ENCODE measurements around the gene FAM13A.
"Not testable (repeated sequence)": the region's sequence is repeated elsewhere in the genome, so short reads cannot be mapped to it uniquely, and the experiment has no call there.

FAM13A gene

GRCh38 chr4:88998001-88998400, 59.0 kb downstream of the FAM13A start:
- DNase-seq, result no peak

- DNase-seq, result no peak
Observed at GRCh38 chr4:88995874-88996273, 61.1 kb downstream of the FAM13A start.

- DNase-seq, result not testable (repeated sequence)
Observed at GRCh38 chr4:88995257-88995656, 61.7 kb downstream of the FAM13A start.

GRCh38 chr4:88993246-88993645, 63.7 kb downstream of the FAM13A start:
- no peak for DNase-seq

- DNase-seq, result no peak
Observed at GRCh38 chr4:88991746-88992145, 65.2 kb downstream of the FAM13A start.

- no peak for DNase-seq
Observed at GRCh38 chr4:88989990-88990389, 67.0 kb downstream of the FAM13A start.

GRCh38 chr4:88985088-88985773, 71.8 kb downstream of the FAM13A start:
- DNase-seq, result no peak

GRCh38 chr4:88982757-88983156, 74.2 kb downstream of the FAM13A start:
- no peak for DNase-seq

GRCh38 chr4:88981993-88982392, 75.0 kb downstream of the FAM13A start:
- no peak for DNase-seq

GRCh38 chr4:88981556-88981955, 75.4 kb downstream of the FAM13A start:
- DNase-seq, result no peak

- DNase-seq, result no peak
Observed at GRCh38 chr4:88979276-88979675, 77.7 kb downstream of the FAM13A start.

- no peak for DNase-seq
Observed at GRCh38 chr4:88976775-88977035, 80.3 kb downstream of the FAM13A start.

GRCh38 chr4:88975958-88976774, 80.8 kb downstream of the FAM13A start:
- DNase-seq, result no peak

- no peak for DNase-seq
Observed at GRCh38 chr4:88971536-88971935, 85.4 kb downstream of the FAM13A start.

GRCh38 chr4:88969746-88970145, 87.2 kb downstream of the FAM13A start:
- no peak for DNase-seq

GRCh38 chr4:88969271-88969670, 87.7 kb downstream of the FAM13A start:
- no peak for DNase-seq

GRCh38 chr4:88967883-88968331, 89.1 kb downstream of the FAM13A start:
- no peak for DNase-seq

- no peak for DNase-seq
Observed at GRCh38 chr4:88965053-88965452, 91.9 kb downstream of the FAM13A start.

GRCh38 chr4:88964450-88964849, 92.5 kb downstream of the FAM13A start:
- DNase-seq, result no peak

- no peak for DNase-seq
Observed at GRCh38 chr4:88963817-88964216, 93.2 kb downstream of the FAM13A start.

- no peak for DNase-seq
Observed at GRCh38 chr4:88962396-88962795, 94.6 kb downstream of the FAM13A start.

- DNase-seq, result no peak
Observed at GRCh38 chr4:88960576-88960975, 96.4 kb downstream of the FAM13A start.

- peak; percentile 60 for DNase-seq
Observed at GRCh38 chr4:88958080-88958479, 98.9 kb downstream of the FAM13A start.

GRCh38 chr4:88957570-88957969, 99.4 kb downstream of the FAM13A start:
- DNase-seq, result no peak

Data from islet precursor cell (in vitro differentiated cells).